HEK293T (cell line): ENCODE data around the gene CAPS2.

Source experiments
- CTCF ChIA-PET: fragments of 350-600 bp; formaldehyde crosslinking; extraction: SDS; loops from one replicate; lab custom pipeline; 2021; ENCODE audit warnings: antibody characterized with exemption, inconsistent platforms; lab: Yijun Ruan, JAX
- POLR2A ChIA-PET: fragments of 350-600 bp; formaldehyde crosslinking; extraction: SDS; loops from one replicate; lab custom pipeline; 2020; ENCODE audit warnings: antibody characterized with exemption, inconsistent platforms; lab: Yijun Ruan, JAX
- DNase-seq: peaks from one replicate; pipeline ENCODE4 v3.0.0; 2012; ENCODE audit warnings: mixed read lengths; ENCODE audit errors: extremely low spot score
- ARNT ChIP-seq: fragments of 450-650 bp; IDR thresholded peaks from 2 replicates; pipeline ENCODE4 v1.6.1; 2017; ENCODE audit warnings: mild to moderate bottlenecking
- BHLHE40 ChIP-seq: fragments of 450-650 bp; IDR thresholded peaks from 2 replicates; pipeline ENCODE4 v1.6.1; 2016; ENCODE audit warnings: mild to moderate bottlenecking, moderate library complexity, borderline replicate concordance
- CTBP1 ChIP-seq: fragments of 450-650 bp; IDR thresholded peaks from 2 replicates; pipeline ENCODE4 v1.6.1; 2016; ENCODE audit warnings: borderline replicate concordance
- ELF4 ChIP-seq: fragments of 450-650 bp; IDR thresholded peaks from 2 replicates; pipeline ENCODE4 v1.6.1; 2017; ENCODE audit warnings: antibody characterized with exemption
- FOXA1 ChIP-seq: fragments of 450-650 bp; IDR thresholded peaks from 2 replicates; pipeline ENCODE4 v1.6.1; 2016; ENCODE audit warnings: mild to moderate bottlenecking
- FOXK2 ChIP-seq: fragments of 450-650 bp; IDR thresholded peaks from 2 replicates; pipeline ENCODE4 v1.6.1; 2016; ENCODE audit warnings: mild to moderate bottlenecking
- FOXM1 ChIP-seq: fragments of 450-650 bp; IDR thresholded peaks from 2 replicates; pipeline ENCODE4 v1.6.1; 2017; ENCODE audit warnings: mild to moderate bottlenecking, borderline replicate concordance
- HDGF ChIP-seq: fragments of 450-650 bp; IDR thresholded peaks from 2 replicates; pipeline ENCODE4 v1.6.1; 2017; ENCODE audit warnings: antibody characterized with exemption, borderline replicate concordance
- L3MBTL2 ChIP-seq: fragments of 450-650 bp; conservative IDR thresholded peaks from 2 replicates; pipeline ENCODE4 v1.6.1; 2016; ENCODE audit warnings: mild to moderate bottlenecking
- LEF1 ChIP-seq: fragments of 450-650 bp; IDR thresholded peaks from 2 replicates; pipeline ENCODE4 v1.6.1; 2017; ENCODE audit warnings: mild to moderate bottlenecking, borderline replicate concordance
- NFRKB ChIP-seq: fragments of 450-650 bp; IDR thresholded peaks from 2 replicates; pipeline ENCODE4 v1.6.1; 2016; ENCODE audit warnings: mild to moderate bottlenecking, moderate library complexity
- PKNOX1 ChIP-seq: fragments of 450-650 bp; IDR thresholded peaks from 2 replicates; pipeline ENCODE4 v1.6.1; 2016
- SP1 ChIP-seq: fragments of 450-650 bp; IDR thresholded peaks from 2 replicates; pipeline ENCODE4 v1.6.1; 2017
- SUZ12 ChIP-seq: fragments of 450-650 bp; IDR thresholded peaks from 2 replicates; pipeline ENCODE4 v1.6.1; 2016; ENCODE audit warnings: mild to moderate bottlenecking
- TARDBP ChIP-seq: fragments of 450-650 bp; IDR thresholded peaks from 2 replicates; pipeline ENCODE4 v1.6.1; 2016
- ZNF384 ChIP-seq: fragments of 450-650 bp; IDR thresholded peaks from 2 replicates; pipeline ENCODE4 v1.6.1; 2016

The CAPS2 gene

GRCh38 chr12:75311369-75311768 lies 18.8 kb downstream of the CAPS2 start:
- POLR2A ChIA-PET: no interaction called here
- TF ChIP-seq NFRKB: no peak
- TF ChIP-seq SP1: no peak
- TF ChIP-seq LEF1: no peak
- TF ChIP-seq FOXK2: no peak
- no peak for TF ChIP-seq FOXA1
- TF ChIP-seq ELF4: no peak
- no peak for TF ChIP-seq ARNT
- no peak for TF ChIP-seq FOXM1
- TF ChIP-seq BHLHE40: no peak
- TF ChIP-seq L3MBTL2: no peak
- no peak for TF ChIP-seq HDGF
- no peak for TF ChIP-seq ZNF384
- TF ChIP-seq CTBP1: no peak
- TF ChIP-seq TARDBP: no peak
- no peak for TF ChIP-seq PKNOX1
- no peak for TF ChIP-seq SUZ12
- CTCF ChIA-PET: no interaction called here
- no peak for DNase-seq

- CTCF ChIA-PET: interaction anchor here (0.6 kb wide), 1 partner anchor 129 kb away, joined by 3 read pairs; no protein-coding TSS in a partner anchor
Observed at GRCh38 chr12:75308279-75308678, 21.8 kb downstream of the CAPS2 start.

GRCh38 chr12:75305412-75306332 lies 24.5 kb downstream of the CAPS2 start:
- ChIA-PET POLR2A (no interaction called here), CTCF (no interaction called here)
- TF ChIP-seq FOXM1 (no peak), SUZ12 (no peak), SP1 (no peak), PKNOX1 (no peak), ZNF384 (no peak), CTBP1 (no peak), BHLHE40 (no peak), FOXA1 (no peak), TARDBP (no peak), ARNT (no peak), ELF4 (no peak), LEF1 (no peak), FOXK2 (no peak), NFRKB (no peak), HDGF (no peak), L3MBTL2 (no peak)
- no peak for DNase-seq

More at GRCh38 chr12:75308279-75308678, 21.8 kb downstream of the CAPS2 start:
- no peak for DNase-seq
- POLR2A ChIA-PET: no interaction called here
- no peak for TF ChIP-seq FOXA1
- TF ChIP-seq LEF1: no peak
- no peak for TF ChIP-seq L3MBTL2
- TF ChIP-seq FOXM1: no peak
- no peak for TF ChIP-seq BHLHE40
- TF ChIP-seq HDGF: no peak
- TF ChIP-seq FOXK2: no peak

- ChIA-PET CTCF (no interaction called here), POLR2A (no interaction called here)
- DNase-seq: no peak
- TF ChIP-seq LEF1 (no peak), CTBP1 (no peak), ARNT (no peak), ELF4 (no peak), FOXK2 (no peak), L3MBTL2 (no peak), BHLHE40 (no peak), ZNF384 (no peak), PKNOX1 (no peak), FOXA1 (no peak), SUZ12 (no peak), TARDBP (no peak), HDGF (no peak), SP1 (no peak), FOXM1 (no peak), NFRKB (no peak)
Observed at GRCh38 chr12:75302781-75303180, 27.3 kb downstream of the CAPS2 start.

DNA sequence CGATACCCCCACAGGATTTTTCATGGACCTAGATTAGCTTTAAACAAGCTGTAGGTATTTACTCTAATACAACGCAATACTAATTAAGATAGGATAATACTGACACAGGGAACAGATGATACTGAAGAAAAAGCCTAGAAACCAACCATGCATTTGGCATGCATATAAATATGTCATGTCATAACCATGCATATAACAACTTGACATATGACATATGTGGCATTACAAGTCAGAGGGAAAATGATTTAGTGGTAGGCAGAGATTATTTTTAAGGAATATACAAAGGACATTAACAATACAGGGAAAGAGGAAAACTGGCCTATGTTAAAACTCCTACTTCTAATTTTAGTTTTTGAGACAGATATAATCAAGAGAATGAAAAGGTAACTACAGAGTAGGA lies 27.9 kb downstream of the CAPS2 start:
- TF ChIP-seq ZNF384 (no peak), LEF1 (no peak), FOXK2 (no peak), NFRKB (no peak), SP1 (no peak), FOXA1 (no peak), SUZ12 (no peak), FOXM1 (no peak), BHLHE40 (no peak)
- POLR2A ChIA-PET: no interaction called here
- no peak for DNase-seq
- CTCF ChIA-PET: no interaction called here
